Esophagus muscularis mucosa (tissue), 4 donors: ENCODE data around the gene MCL1. TPM values are rescaled to one million over a fixed set of nuclear protein-coding genes. Genes with fewer than 3 reads are reported as not detected.

Experiments
- DNase-seq: peaks from one replicate; pipeline ENCODE4 v3.0.0-alpha.2; 2017; ENCODE audit errors: extremely low spot score
- H3K27ac ChIP-seq, 4 donors: fragments of 200-600 bp; sonication (generic); replicated peaks in 1 of 4; 1 replicate in 3 of 4; 2 replicates in 1 of 4; pipeline ENCODE4 v1.5.1; 2016 to 2019; ENCODE audit warnings: mild to moderate bottlenecking in 1 of 4
- H3K27me3 ChIP-seq, 4 donors: fragments of 200-600 bp; sonication (generic); one replicate each; pipeline versions ENCODE4 v1.5.1 to v1.6.0; 2016 to 2019
- H3K36me3 ChIP-seq, 4 donors: fragments of 200-600 bp; sonication (generic); one replicate each; pipeline ENCODE4 v1.5.1; 2016 to 2019
- H3K4me1 ChIP-seq, 4 donors: fragments of 200-600 bp; sonication (generic); one replicate each; pipeline ENCODE4 v1.5.1; 2016 to 2019
- H3K4me3 ChIP-seq, 4 donors: fragments of 200-600 bp; sonication (generic); 1 replicate in 2 of 4; 2 replicates in 2 of 4; pipeline ENCODE4 v1.5.1; 2016 to 2019; ENCODE audit warnings: mild to moderate bottlenecking in 4 of 4, moderate library complexity in 1 of 4
- H3K9me3 ChIP-seq, 4 donors: fragments of 200-600 bp; sonication (generic); 1 replicate in 3 of 4; 2 replicates in 1 of 4; pipeline ENCODE4 v1.5.1; 2016 to 2019
- EP300 ChIP-seq: sonication (generic); formaldehyde crosslinking; IDR thresholded peaks from one replicate; pipeline ENCODE4 v1.6.1; 2017; ENCODE audit warnings: antibody characterized with exemption
- POLR2A ChIP-seq: fragments of 450-650 bp; IDR thresholded peaks from one replicate; pipeline ENCODE4 v1.6.1; 2017; ENCODE audit warnings: antibody characterized with exemption, moderate library complexity, mild to moderate bottlenecking, low read depth
- POLR2AphosphoS5 ChIP-seq, 2 donors: sonication (generic); formaldehyde crosslinking; IDR thresholded peaks; one replicate each; pipeline ENCODE4 v1.6.1; 2017; ENCODE audit warnings: antibody characterized with exemption in 2 of 2
- WGBS: methylation state at CpG from one replicate; pipeline ENCODE4 v1.1.5; 2018; 5-methylcytosine and 5-hydroxymethylcytosine counted together
- intact Hi-C: fragments of 100-400 bp; cut with DNase I; formaldehyde crosslinking; loops from one replicate; pipeline ENCODE4 v1.15.1; 2023
- total RNA-seq, 4 donors: library from RNA; depleted of rRNA; stranded (reverse); fragments of >200 nt; gene quantifications; one replicate each; pipeline versions ENCODE4 v1.1.0 to v1.2.1, GENCODE V29; 2016
- TF ChIP-seq, protein P1 (sequence below), 3 experiments: fragments of 200-600 bp in 2 of 3; fragments of 450-650 bp in 1 of 3; sonication (generic) in 2 of 3; IDR thresholded peaks; one replicate each; pipeline ENCODE4 v1.5.1; 2017 to 2019; ENCODE audit warnings: antibody characterized with exemption in 3 of 3, mild to moderate bottlenecking in 2 of 3, moderate library complexity in 1 of 3

The MCL1 gene
- total RNA-seq, 4 donors from 2014 or later, result 192 to 460 (median 255) TPM

DNA sequence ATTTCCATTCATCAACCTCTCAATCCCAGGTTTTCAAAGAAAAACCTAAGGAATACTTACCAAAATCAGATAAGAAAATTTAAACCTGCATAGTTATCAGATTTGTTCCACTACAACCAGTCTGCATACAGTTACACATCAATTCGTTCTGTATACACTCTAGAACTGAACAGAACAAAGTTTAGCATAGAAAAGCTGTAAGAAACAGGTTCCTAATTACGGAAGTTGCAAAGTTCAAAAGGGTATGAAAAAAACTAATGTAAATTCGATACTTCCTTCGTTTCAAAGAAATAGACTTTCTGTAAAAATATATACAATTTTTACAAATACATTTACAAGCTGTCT, 3.1 kb downstream of the MCL1 start:
- TF ChIP-seq, protein P1, sequence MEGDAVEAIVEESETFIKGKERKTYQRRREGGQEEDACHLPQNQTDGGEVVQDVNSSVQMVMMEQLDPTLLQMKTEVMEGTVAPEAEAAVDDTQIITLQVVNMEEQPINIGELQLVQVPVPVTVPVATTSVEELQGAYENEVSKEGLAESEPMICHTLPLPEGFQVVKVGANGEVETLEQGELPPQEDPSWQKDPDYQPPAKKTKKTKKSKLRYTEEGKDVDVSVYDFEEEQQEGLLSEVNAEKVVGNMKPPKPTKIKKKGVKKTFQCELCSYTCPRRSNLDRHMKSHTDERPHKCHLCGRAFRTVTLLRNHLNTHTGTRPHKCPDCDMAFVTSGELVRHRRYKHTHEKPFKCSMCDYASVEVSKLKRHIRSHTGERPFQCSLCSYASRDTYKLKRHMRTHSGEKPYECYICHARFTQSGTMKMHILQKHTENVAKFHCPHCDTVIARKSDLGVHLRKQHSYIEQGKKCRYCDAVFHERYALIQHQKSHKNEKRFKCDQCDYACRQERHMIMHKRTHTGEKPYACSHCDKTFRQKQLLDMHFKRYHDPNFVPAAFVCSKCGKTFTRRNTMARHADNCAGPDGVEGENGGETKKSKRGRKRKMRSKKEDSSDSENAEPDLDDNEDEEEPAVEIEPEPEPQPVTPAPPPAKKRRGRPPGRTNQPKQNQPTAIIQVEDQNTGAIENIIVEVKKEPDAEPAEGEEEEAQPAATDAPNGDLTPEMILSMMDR (IDR thresholded peaks at IDR 0.05), result no peak
- TF ChIP-seq POLR2AphosphoS5 (IDR thresholded peaks at IDR 0.05) (no peak), POLR2A (no peak), EP300 (no peak)
- 2% methylated on average over 4 of the region's 4 CpGs for WGBS
- H3K9me3 ChIP-seq, result no peaks in the 10 kb centered on the region
- H3K4me3 ChIP-seq, result peak overlapping the region; percentile 64 to 100 (median 88)
- intact Hi-C loops, result loop anchor here (5.0 kb wide), 1 partner anchor 46 kb away; no protein-coding TSS in a partner anchor
- peak overlapping the region; percentile 93 to 100 (median 98) for H3K27ac ChIP-seq
- peaks cover 40 to 62% (median 56%) of the 10 kb centered on the region in 4 donors for H3K4me1 ChIP-seq
- H3K36me3 ChIP-seq, result peaks cover 44 to 77% (median 60%) of the 10 kb centered on the region in 4 donors
- no peak for DNase-seq
- H3K27me3 ChIP-seq, result no peaks in the 10 kb centered on the region

DNA sequence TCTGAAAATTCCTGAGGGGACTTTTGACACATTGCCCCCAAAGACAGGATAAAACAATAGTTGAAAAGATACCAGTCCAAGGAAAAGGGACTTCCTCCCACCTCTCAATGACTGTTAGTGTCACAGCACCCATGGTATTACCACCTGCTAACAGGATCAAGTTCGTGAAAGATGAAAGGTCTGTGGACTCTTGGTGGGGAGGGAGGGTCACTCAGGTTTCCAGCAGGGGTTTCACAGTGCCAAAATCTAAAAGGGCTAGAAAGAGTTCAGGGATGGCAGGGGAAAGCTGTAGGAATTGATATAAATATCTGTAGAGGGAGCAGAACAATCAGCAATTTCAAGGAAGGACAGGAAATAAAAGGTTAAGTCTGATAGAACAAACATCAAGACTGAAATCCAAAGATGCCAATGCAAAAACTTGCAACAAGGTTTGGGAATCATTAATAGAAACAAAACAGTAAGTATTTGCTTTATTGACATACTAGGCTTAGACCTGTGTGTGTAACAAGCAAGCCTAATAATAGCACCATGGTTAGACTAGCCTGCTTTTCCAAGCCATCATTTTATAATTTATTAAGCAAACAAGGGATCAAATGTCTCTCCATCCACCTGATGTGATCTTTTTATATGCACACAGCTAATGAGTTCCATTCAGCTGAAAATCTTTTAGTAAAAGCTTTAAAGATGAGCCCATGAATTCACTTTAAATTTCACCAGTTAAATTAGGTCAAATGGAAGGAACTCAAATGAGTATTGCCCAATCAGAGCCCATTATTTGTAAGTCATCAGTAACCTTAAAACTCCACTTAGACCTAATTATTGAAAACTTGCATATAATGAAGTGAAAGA, 3.7 kb downstream of the MCL1 start:
- Histone ChIP-seq H3K36me3 (peaks cover 44 to 83% (median 64%) of the 10 kb centered on the region in 4 donors), H3K27ac (peak overlapping the region; percentile 93 to 100 (median 98)), H3K27me3 (no peaks in the 10 kb centered on the region), H3K9me3 (no peaks in the 10 kb centered on the region), H3K4me3 (peak overlapping the region; percentile 64 to 100 (median 88)), H3K4me1 (peaks cover 46 to 62% (median 60%) of the 10 kb centered on the region in 4 donors)
- intact Hi-C loops, result loop anchor here (5.0 kb wide), 1 partner anchor 47 kb away; no protein-coding TSS in a partner anchor
- 12% methylated on average over 1 of the region's 1 CpG for WGBS
- DNase-seq, result no peak
- TF ChIP-seq, protein P1 (IDR thresholded peaks at IDR 0.05), result no peak
- TF ChIP-seq EP300 (no peak), POLR2A (no peak), POLR2AphosphoS5 (IDR thresholded peaks at IDR 0.05) (peak in 1 of 2 donors; percentile 54)

DNA sequence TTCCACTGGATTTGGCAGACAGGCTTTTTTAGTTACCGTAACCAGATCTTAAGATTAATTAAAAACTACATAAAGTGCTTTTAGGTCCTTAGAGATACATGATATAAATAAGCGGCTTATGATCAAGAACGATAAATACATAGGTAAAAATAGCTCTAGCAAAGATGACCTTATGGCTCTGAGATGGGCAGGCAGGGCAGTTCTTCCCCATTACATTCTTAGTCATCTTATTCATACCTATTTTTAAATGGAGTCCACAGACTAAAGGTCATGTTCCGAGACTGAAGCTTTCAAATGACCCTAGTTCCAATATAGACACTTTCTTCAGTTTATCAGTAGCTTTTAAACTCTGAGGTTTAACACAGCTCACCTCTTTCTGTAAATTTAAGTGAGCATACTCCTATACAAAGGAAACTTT, 4.3 kb downstream of the MCL1 start:
- DNase-seq, result no peak
- TF ChIP-seq POLR2A (no peak), EP300 (no peak), POLR2AphosphoS5 (IDR thresholded peaks at IDR 0.05) (no peak)
- TF ChIP-seq, protein P1 (IDR thresholded peaks at IDR 0.05), result no peak
- no peaks in the 10 kb centered on the region for H3K9me3 ChIP-seq
- intact Hi-C loops, result loop anchor here (5.0 kb wide), 1 partner anchor 47 kb away; no protein-coding TSS in a partner anchor
- peaks cover 44 to 89% (median 64%) of the 10 kb centered on the region in 4 donors for H3K36me3 ChIP-seq
- H3K27ac ChIP-seq, result peak overlapping the region; percentile 93 to 100 (median 98)
- H3K4me1 ChIP-seq, result peaks cover 48 to 63% (median 60%) of the 10 kb centered on the region in 4 donors
- 29% methylated on average over 4 of the region's 4 CpGs for WGBS
- no peaks in the 10 kb centered on the region for H3K27me3 ChIP-seq
- peak overlapping the region; percentile 64 to 100 (median 88) for H3K4me3 ChIP-seq

DNA sequence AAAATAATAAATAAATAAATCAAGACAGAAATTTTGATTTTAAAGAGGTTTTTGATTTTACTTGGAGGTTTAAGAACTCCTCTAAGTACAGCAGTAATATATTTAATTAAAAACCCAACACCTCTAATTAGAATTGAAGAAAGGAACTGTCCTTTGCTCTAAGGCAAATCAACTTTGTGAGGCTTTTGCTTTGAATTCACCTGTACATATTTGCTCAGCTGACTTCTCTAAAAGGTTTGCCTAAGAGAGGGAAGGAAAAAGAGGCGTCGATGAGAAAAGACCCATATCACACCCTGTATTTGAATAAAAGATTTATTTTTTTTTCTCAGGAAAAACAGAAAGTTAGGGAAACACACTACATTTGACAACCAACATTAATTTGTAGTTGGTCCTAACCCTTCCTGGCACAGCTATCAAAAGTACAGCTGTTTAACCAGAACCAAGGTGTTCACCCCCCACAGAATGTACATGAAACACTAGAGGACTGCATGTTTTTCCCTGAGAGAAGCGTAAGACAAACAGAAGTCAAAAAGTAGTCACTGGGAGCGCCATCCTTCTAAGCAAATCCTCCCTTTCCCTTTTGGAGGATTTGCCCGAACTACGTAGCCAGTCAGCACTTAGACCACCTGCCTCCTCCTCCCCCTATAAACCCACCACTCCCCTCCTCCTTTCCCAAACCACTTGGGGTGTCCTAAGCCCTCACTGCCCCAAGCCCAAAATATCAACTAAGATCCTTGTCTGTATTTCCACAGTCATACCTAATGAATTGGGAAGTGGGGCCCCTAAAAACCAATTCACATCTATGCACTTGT, 4.9 kb downstream of the MCL1 start:
- H3K27me3 ChIP-seq, result no peaks in the 10 kb centered on the region
- TF ChIP-seq POLR2AphosphoS5 (IDR thresholded peaks at IDR 0.05), result peak in 1 of 2 donors; percentile 61
- TF ChIP-seq, protein P1 (IDR thresholded peaks at IDR 0.05), result no peak
- peaks cover 53 to 66% (median 64%) of the 10 kb centered on the region in 4 donors for H3K4me1 ChIP-seq
- intact Hi-C loops, result loop anchor here (5.0 kb wide), 1 partner anchor 48 kb away; no protein-coding TSS in a partner anchor
- peak overlapping the region; percentile 93 to 100 (median 98) for H3K27ac ChIP-seq
- H3K4me3 ChIP-seq, result peak overlapping the region; percentile 64 to 100 (median 88)
- no peak for DNase-seq
- peaks cover 44 to 94% (median 67%) of the 10 kb centered on the region in 4 donors for H3K36me3 ChIP-seq
- WGBS, result 47% methylated on average over 6 of the region's 6 CpGs
- H3K9me3 ChIP-seq, result no peaks in the 10 kb centered on the region
